A673 (cell line): ENCODE measurements around the gene MYL12B.

Experiments
- CTCF ChIP-seq: fragments of 300-800, 200-600 bp; sonication (generic); conservative IDR thresholded peaks from 2 replicates; pipeline ENCODE4 v1.5.1; 2017; ENCODE audit warnings: low read depth, mild to moderate bottlenecking, antibody characterized with exemption, low read length, moderate library complexity, mixed read lengths
- EZH2 ChIP-seq: fragments of 200-600 bp; sonication (generic); IDR thresholded peaks from 2 replicates; pipeline ENCODE4 v1.6.1; 2017; ENCODE audit warnings: borderline replicate concordance, low read depth, mild to moderate bottlenecking, mixed read lengths, antibody characterized with exemption, low read length; ENCODE audit not compliant: poor library complexity, severe bottlenecking

- TF ChIP-seq CTCF (no peak), EZH2 (no peak)
Observed at GRCh38 chr18:3251249-3251962, 10.5 kb upstream of the MYL12B start.
